ENCODE results near the gene PDE8A.

PDE8A gene

DNA sequence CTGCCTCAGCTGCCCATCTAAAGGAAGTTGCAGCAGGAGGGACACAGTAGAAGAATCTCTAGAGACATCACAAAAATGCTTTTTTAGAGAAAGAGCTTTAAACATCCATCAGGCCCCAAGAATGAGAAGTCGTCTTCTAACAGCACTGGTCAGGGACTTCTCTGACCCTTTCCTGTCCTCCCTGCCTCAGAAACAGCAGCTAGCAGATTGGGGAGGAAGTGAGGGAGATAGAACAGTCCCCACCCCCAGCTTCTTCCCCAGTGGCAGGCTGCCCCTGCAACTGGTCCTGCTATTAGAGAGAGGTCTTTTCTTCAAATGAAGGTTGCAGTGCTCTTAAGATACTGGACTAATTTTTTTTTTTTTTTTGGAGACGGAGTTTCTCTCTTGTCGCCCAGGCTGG, 55.1 kb downstream of the PDE8A start:
- DNase-seq: no peak

DNA sequence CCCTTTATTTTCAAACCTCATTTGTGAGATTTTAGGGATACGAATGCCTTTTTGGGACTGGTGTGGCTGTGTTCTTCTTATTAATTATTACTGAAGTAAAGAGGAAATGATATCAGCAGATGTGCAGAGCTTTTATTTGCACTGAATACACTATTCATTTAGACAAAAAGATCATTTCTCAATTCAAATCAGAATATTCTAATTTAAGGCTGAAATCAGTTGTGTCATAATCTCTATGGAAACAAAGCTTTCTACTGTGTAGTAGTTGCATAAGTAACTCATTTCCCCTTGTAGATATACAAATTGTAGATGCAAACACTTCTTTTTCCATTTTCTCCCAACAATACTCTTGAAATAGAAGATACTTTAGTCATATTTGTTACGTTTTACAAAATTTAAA, 56.0 kb downstream of the PDE8A start:
- no peak for DNase-seq

DNA sequence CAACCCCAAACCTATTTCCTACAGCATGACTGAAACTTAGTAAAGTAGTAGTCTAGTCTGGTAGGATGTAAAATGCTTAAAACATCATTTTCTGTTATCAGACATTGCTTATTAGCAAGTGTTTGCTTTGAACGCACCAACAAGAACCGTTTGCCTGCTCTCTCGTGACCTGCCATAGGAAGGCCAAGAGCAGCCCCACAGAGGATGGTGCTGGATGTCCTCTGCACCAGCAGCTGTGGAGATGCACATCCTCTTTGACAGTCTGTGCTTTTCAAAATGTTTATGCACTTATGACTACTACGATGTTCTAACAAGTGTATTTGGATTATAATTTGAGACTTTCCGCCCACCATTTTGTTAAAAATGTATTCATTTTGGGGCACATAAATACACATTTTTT, 59.6 kb downstream of the PDE8A start:
- DNase-seq: no peak

DNA sequence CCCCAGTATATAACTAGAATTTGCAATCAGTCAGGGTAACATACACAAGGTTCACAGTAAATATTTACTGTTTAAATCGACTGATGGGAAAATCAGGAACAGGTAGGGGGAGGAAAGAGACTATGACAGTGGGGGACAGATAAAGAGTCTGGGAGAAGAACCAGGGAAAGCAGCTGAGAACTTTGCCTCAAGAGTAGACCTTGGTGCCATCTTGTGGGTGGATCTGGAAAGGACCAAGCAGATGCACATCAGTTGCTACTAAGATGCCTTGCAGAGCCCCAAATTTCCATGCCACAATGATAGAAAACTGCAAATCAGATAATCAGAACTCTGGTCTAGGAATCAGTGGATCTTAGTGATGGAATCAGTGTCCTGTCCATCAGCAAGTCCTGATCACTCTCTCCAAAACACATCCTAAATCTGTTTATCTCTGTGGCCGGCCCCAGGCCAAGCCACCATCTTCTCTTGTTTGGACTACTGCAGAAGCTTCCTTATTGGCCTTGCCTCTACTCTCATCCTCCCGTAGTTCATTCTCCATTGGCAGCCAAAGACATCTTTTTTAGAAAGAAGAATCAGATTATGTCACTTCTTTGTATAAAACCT, 62.7 kb downstream of the PDE8A start:
- DNase-seq: peak; percentile 63

DNA sequence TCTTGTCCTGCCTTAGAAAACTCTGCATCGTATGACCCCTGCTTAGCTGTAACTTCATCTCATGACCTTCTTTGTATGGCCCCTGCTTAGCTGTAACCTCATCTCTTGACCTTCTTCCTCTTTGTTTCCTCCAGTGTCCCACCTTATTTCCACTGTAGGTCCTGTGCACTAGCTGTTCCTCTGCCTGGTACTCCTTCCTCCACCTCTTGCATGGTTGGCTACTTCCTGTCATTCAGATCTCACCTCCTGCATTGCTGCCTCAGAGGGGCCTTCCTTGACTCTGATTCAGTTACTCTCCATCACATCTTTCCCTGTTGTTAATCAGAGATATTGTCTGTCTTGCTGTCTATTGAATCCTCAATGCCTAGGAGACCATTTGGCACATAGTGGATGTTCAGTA, 63.2 kb downstream of the PDE8A start:
- no peak for DNase-seq

DNA sequence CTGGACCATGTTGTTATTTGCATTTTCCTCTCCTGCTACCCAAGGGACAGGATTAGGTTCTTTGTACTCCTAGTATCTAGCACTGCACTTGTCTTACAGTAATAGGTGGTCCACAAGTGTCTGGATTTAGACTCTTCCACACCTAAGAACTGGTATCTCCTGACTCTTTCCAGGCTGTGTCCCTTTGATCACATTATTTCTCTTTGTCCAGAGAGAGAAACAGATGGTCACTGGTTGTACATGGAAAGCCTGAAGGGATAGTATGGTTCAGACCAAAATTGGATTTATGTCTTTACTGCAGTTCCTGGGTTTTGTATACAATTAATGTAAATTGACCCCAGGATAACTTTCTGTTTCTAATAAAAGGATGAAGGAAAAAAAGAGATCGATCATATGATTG, 64.0 kb downstream of the PDE8A start:
- no peak for DNase-seq

DNA sequence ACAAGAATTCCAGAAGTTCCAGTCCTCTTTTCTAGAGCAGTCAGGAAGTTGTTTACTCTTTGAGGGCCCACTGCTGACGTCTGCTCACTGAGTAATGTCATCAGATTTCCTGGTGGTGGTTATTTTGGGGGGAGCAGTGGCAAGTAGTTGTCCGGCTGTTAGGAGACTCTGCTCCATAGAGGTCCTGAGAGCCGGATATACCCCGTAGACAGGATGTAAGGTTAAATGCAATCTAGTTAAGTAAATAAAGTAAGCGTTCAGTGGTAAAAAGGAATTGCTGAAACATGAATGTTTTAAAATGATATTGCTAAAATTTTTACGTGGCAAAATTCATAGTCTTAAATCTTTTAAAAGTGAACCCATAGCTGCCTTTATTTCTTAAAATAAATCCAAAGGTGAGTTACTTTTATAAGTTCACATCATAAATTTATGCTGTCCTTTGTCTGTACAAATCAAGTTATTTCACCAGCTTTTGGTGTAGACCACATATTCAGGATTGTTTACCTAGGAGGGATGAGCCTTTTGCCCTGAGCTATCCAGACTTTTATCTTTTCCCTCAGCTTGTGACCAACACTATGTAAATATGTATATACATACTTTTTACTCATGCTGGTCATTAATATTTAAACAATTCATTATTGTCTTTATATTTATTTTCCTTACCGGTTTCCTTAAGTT, 65.8 kb downstream of the PDE8A start:
- DNase-seq: peak; percentile 88

DNA sequence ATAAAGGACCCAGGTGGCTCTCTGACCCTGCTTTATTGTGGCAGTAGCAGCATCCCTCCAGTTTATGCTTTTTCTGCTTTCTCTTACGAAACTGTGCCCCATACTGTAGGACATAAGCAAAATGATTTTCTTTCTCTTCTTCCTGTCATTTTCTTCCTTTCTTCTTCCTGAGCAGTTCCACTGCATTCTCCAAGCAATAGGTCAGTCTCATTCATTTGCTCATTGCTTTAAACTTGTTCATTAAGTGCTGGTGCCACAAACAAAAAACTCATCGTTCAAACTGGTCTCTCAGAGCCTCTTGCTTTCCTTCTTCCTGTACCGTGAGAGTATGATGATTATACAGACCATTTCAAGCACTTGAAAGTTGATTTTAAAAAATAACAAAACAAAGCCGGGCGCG, 66.8 kb downstream of the PDE8A start:
- DNase-seq: peak; percentile 31

DNA sequence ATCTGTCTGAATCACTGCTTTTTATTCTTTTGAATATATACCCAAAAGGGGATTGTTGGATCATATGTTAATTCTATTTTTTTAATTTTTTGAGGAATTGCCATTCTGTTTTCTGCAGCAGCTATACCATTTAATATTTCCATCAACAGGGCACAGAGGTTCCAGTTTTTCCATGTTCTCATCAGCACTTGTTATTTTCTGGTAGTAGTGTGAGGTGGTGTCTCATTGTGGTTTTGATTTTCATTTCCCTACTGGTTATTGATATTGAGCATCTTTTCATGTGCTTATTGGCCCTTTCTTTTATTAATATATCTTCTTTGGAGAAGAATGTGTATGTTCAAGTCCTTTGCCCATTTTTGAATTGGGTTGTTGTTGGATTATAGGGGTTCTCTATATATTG, 68.1 kb downstream of the PDE8A start:
- no peak for DNase-seq

DNA sequence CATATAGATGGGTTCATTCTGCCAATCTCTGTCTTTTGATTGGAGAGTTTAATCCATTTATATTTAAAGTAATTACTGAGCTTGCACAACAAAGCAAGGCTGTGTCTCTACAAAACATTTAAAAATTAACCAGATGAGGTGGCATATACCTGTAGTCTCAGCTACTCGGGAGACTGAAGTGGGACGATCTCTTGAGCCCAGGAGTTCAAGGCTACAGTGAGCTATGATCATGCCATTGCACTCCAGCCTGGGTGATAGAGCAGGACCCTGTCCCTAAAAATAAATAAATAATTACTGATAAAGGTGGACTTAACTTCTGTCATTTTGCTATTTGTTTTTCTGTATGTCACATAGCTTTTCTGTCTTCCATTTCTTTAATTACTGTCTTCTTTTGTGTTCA, 78.1 kb downstream of the PDE8A start:
- DNase-seq: no peak

DNA sequence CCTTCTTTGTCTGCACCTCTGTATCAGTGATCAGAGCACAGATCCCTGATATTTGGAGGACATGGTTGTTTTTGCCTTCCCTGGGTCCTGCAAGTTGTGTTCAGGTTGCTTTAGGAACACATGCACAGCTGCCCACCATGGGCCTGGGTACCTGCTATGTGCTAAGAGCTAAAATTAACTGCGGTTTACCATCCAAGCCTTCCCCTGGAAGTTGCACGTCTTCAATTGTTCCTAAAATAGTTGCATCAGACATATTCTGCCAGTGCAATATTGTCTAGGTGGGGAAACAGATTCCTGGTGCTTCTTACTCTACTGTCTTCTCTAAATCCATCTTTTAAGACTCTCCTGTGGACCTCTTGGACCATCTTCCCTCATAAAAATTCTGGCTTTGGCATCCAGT, 80.9 kb downstream of the PDE8A start:
- no peak for DNase-seq

DNA sequence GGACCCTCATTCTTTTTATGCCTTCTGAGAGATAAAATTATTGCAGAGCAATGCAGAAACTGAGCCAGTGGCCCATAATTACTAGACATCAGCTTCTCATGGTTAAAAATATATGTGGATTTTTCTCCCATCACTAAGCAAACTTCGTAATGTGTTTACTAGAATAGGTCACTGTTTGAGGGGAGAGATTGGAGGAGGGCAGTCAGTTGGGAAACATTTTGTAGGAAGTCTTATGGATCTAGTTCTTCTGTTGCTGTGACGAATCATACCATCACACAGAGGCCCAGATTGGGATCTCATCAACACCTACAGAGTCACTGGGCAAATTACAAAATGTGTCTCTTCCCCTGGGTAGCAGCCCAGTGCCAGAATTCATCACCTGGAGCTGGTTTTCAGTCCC, 81.4 kb downstream of the PDE8A start:
- no peak for DNase-seq

DNA sequence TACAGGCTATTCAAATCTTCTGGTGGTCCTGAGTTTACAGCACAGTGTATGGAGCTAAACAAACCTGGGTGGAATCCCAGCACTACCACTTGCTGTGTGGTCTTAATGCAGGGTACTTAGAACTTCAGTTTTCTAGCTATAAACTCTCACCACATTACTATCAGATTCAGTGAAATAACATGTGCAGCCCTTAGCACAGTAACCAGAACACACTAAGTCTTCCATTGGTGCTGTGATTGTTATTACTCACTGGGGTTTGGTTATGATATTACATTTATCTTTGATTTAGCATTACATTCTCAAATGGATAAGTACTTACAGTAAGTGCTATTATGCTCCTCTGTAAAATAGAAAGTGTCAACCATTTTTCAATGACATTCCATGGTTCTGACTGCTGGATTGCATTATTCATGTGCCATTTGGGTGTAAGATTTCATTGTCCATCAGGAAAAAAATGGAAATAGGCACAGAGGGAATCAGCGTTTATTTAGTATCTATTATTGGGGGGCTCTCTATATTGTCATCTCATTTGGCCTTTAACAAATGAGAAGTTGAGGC, 81.9 kb downstream of the PDE8A start:
- no peak for DNase-seq

DNA sequence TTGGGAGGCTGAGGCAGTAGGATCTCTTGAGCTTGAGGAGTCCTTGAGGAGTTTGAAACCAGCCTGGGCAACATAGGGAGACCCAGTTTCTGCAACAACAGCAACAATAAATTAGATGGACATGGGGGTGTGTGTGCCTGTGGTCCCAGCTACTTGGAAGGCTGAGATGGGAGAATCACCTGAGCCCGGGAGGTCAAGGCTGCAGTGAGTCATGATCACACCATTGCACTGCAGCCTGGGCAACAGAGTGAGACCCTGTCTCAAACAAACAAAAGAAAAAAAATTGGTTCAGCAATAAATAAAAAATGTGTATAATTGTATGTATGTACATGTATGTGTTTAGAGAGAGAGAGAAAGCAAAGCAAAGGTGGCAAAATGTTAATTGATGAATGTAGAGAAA, 83.1 kb downstream of the PDE8A start:
- DNase-seq: no peak

DNA sequence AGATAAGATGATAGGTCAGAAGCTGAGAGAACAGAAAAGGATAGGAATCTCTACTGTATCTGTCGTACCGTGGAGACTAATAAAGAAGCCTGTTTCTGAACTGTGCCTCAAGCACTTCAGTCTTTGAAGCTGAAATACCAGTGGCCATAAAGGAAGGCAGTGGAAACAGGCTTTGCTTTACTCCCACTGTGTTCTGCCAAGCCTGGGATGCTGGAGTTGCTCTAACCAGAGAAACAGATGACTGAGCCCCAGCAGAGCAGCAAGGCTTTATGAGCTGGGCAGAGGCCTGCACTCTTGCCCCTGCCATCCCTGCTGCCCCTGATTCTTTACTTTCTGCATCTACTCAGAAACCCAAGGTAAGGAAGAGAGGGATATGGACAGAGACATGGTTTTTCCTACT, 89.4 kb downstream of the PDE8A start:
- DNase-seq: no peak

DNA sequence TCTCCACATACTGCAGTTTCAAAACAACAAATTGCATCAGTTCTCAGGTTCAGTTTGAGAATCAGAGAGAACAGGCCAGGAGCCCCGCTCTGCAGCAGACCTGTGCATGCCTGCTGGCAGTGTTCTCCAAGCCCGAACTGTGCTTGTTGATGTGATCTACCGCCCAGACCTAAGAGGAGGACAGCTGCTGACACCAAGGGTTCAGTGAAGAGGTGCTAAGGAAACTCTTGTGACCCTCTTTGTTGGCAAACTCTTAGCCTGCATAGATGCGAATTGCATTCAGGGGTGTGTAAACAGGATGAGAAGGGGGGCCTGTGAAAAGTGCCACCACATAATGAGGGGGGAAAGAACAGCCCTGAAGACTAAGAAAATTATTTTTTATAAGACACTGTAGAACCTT, 89.8 kb downstream of the PDE8A start:
- no peak for DNase-seq

DNA sequence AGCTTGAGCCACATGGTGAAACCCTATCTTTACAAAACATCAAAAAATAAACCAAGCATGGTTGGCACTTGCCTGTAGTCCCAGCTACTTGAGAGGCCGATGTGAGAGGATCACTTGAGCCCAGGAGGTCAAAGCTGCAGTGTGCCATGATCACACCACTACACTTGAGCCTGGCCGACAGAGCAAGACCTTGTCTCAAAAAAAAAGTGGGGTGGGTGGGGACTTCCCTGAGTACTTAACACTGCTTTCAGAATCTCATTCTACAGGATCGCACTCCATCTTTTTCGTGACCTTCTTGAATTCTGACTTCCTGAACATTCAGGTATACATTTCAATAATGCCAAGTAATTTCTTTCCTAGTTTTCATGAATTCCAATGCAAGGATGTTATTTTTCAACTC, 91.3 kb downstream of the PDE8A start:
- no peak for DNase-seq

DNA sequence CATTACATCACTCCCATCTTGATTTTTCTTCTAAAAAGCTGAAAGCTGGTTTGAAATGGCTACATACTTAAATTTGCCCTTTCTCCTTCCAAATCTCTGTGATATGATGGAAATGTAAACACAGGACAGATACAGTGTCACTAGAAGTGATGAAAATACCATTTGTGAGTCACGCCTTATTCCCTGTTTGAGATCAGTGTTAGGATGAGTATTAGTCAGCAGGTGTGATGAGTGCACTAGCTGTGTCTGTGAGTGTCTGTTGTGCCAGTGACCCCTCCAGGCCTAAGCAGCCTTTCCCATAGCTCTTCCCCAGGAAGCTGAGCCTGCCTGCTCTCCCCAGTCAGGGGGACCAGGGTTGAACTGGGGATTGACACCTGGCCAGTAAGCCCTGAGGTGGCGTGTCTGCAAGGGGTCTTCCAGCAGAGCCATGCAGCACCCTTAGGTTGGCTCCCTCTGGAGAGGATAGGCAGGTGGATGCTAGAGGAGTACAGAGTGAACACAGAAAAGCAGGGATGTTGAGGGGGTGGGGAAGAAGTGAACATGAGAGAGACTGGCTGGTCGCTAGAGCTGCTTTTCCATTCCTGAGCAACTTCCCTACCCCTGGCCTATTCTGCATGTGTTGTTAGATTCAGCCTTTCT, 92.0 kb downstream of the PDE8A start:
- peak; percentile 41 for DNase-seq

DNA sequence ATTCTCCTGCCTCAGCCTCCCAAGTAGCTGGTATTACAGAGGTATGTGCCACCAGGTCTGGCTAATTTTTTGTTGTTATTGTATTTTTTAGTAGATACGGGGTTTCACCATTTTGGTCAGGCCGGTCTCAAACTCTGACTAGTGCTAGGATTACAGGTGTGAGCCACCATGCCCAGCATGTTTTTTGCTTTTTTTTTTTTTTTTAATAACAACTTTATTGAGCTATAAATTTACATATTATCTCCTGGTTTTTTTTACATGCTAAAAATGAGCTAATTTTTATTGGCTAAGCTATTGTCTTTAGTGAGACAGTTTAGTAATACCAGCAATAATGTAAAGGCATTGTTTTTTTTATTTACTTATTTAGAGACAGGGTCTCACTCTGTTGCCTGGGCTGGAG, 105.2 kb downstream of the PDE8A start:
- DNase-seq: no peak

DNA sequence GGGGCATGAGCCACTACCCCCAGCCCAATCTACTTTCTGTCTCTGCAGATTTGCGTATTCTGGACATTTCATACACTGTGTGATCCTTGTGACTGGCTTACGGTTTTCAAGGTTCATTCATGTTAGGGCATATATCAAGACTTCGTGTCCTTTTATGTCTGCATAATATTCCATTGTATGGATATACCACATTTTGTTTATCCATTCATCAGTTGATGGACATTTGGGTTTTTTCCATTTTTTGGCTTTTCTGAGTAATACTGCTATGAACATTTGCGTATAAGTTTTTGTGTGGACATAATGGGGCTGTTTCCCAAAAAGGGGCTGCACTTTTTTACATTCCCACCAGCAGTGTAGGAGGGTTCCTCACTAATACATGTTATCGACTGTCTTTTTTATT, 106.6 kb downstream of the PDE8A start:
- DNase-seq: no peak

DNA sequence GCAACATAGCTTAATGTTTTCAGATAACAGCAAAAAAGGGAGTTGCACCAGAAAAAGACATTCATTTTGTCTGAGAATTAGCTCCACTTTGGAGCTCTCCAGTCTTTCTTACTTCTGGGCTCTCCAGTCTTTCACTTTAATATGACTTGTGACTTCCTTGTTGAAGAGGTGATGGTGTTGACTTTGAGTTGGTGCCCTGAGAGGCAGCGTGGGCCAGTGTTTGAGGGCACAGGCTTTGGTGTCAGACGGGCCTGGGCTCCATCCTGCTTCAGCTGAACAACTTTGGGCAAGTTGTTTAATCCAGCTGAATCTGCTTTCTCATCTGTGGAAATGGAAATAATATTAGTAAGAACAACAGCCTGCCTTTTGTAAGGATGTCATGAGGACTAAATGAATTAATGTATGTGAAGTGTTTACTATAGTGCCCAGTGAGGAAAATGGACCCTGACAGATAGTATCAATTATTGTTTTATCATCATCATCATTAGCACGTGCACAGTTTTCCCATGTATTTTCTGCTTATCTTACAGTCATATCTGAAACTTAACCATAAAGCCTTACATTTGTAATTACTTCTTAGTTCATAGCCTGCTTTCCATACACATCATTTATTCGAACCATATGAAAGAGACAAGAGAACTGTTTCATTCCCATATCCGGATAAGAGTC, 108.4 kb downstream of the PDE8A start:
- DNase-seq: no peak

DNA sequence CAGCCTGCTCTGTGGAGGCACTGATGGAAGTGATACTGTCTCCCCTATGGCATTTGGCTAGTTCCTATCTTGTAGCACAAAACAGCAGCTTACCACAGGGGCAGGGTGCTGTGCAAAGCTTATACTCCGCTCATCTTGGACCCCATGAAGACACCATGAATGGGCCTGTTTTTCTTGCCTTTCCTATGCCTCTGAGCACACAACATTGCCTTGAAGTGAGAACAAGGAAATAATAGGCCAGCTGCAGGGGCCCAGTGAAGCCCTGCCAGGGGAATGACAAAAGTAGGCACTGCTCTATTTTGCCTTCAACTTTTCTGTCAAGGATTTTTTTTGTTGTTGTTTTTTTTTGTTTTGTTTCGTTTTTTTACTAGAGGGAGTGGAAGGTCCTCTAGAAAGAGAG, 110.3 kb downstream of the PDE8A start:
- DNase-seq: no peak

DNA sequence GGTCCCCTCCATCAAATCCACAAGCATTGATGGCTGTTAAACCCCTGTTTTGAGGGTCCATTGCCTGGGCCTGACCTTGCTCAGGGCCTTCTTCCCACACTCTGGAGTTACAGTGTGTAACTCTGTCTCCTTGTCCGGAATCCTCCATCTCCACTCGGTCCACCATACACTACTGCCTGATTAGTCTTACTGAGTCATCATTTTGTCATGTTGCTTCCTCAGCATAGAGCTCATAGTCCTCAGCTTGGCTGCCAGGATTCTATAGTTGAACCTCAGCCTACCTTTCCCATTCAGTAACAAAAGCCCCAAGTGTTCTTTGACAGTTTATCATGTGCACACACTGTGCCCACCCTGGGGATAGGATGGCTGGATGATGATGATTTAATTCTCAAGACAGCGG, 113.0 kb downstream of the PDE8A start:
- no peak for DNase-seq

DNA sequence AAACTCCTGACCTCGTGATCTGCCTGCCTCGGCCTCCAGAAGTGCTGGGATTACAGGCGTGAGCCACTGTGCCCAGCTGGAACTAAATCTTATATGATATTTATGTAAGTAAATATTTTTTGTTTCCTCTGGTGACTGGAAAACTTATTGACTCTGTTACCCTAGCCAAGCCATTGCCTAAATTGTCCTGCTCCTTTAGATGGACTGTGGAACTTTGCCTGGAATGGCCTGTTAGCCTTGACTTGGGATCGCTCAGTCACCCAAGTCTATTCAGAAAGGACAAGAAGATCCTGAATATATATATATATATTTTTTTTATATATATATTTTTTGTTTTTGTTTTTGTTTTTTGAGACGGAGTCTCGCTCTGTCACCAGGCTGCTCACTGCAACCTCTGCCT, 113.9 kb downstream of the PDE8A start:
- no peak for DNase-seq

Measured in DMS53 (cell line).